Left lung (tissue), 10 donors: ENCODE measurements around the gene UTP15. TPM values are rescaled to one million over a fixed set of nuclear protein-coding genes. Genes with fewer than 3 reads are reported as not detected.

ENCODE experiments used
- ATAC-seq: fragments of 200-7000 bp; cut with Tn5 transposase; one replicate; pipeline ENCODE4 v1.9.1; 2020; ENCODE audit warnings: moderate library complexity
- DNase-seq, 4 donors: peaks; one replicate each; pipeline ENCODE4 v3.0.0-alpha.2; 2013 to 2020
- H3K27ac ChIP-seq, 2 donors: fragments of 200-600 bp; sonication (generic) in 1 of 2; one replicate each; pipeline versions ENCODE4 v1.5.0 to v1.8.0; 2020 to 2021
- H3K27me3 ChIP-seq, 2 donors: fragments of 200-600 bp; sonication (generic) in 1 of 2; one replicate each; pipeline versions ENCODE4 v1.5.0 to v1.8.0; 2020 to 2021
- H3K36me3 ChIP-seq, 2 donors: fragments of 200-600 bp; sonication (generic) in 1 of 2; one replicate each; pipeline versions ENCODE4 v1.5.0 to v1.8.0; 2020 to 2021
- H3K4me1 ChIP-seq, 2 donors: fragments of 200-600 bp; one replicate each; pipeline ENCODE4 v1.8.0; 2021
- H3K4me3 ChIP-seq, 2 donors: fragments of 200-600 bp; sonication (generic) in 1 of 2; one replicate each; pipeline versions ENCODE4 v1.5.0 to v1.8.0; 2020 to 2021; ENCODE audit warnings: mild to moderate bottlenecking in 1 of 2
- H3K9me3 ChIP-seq, 2 donors: fragments of 200-600 bp; sonication (generic) in 1 of 2; one replicate each; pipeline versions ENCODE4 v1.5.0 to v1.8.0; 2020 to 2021
- intact Hi-C, 2 donors: fragments of 100-400 bp; cut with DNase I; formaldehyde crosslinking; loops; one replicate each; pipeline versions ENCODE4 v1.11.2 to v1.14.2; 2022
- polyA plus RNA-seq, 6 donors: library from polyadenylated mRNA; unstranded; fragments of 120-200 nt; gene quantifications; one replicate each; pipeline ENCODE4 v1.2.1, GENCODE V29; 2013; ENCODE audit not compliant: insufficient read length in 6 of 6
- total RNA-seq, 2 donors: library from RNA; stranded (reverse); fragmentation: NEBNext Ultra II Directional; extraction: Animal tissue kit (Norgen Biotek cat#: 25700); gene quantifications; one replicate each; pipeline ENCODE4 v1.2.1, GENCODE V29; 2021
- TF ChIP-seq, protein P1 (sequence below), 2 donors: fragments of 200-600 bp; sonication (generic) in 1 of 2; IDR thresholded peaks; one replicate each; pipeline versions ENCODE4 v1.5.0 to v1.8.0; 2021; ENCODE audit warnings: antibody characterized with exemption in 2 of 2
- donor health status: DM: no; HTN: yes; CAD: no.
- donor health status: DM: no; HTN: no; CAD: no.

The UTP15 gene
- total and polyA plus RNA-seq, 8 donors: 10.9 to 22.6 (median 17.3) TPM

DNA sequence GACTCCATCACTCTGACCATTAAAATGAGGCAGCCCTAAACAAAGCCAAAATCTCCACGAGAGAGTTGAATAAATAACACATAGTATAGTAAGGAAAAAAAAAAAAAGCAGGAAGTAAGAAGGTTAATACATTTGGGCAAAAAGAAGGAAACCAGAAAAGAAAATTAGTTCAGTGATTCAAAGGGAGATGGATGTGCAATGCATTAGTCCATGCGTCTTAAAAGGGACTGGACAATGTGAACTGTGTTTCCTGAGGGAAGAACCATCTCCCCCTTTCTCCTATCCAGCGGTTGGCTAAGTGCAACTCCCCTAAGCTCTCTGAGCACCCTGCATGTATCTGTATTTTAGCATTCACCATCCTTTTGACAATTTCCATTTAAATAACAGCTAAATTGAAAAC, 1.5 kb upstream of the UTP15 start:
- H3K4me1 ChIP-seq: peaks cover 24 to 38% of the 10 kb centered on the region in 2 donors
- H3K27me3 ChIP-seq: no peaks in the 10 kb centered on the region
- TF ChIP-seq, protein P1, sequence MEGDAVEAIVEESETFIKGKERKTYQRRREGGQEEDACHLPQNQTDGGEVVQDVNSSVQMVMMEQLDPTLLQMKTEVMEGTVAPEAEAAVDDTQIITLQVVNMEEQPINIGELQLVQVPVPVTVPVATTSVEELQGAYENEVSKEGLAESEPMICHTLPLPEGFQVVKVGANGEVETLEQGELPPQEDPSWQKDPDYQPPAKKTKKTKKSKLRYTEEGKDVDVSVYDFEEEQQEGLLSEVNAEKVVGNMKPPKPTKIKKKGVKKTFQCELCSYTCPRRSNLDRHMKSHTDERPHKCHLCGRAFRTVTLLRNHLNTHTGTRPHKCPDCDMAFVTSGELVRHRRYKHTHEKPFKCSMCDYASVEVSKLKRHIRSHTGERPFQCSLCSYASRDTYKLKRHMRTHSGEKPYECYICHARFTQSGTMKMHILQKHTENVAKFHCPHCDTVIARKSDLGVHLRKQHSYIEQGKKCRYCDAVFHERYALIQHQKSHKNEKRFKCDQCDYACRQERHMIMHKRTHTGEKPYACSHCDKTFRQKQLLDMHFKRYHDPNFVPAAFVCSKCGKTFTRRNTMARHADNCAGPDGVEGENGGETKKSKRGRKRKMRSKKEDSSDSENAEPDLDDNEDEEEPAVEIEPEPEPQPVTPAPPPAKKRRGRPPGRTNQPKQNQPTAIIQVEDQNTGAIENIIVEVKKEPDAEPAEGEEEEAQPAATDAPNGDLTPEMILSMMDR (IDR thresholded peaks at IDR 0.05): no peak
- ATAC-seq (no peak), DNase-seq (no peak)
- intact Hi-C loops: no loop called here
- H3K27ac ChIP-seq: no peak overlapping the region
- no peaks in the 10 kb centered on the region for H3K9me3 ChIP-seq
- H3K4me3 ChIP-seq: peak overlapping the region; percentile 82 to 90
- peaks cover 0 to 40% of the 10 kb centered on the region in 2 donors for H3K36me3 ChIP-seq

DNA sequence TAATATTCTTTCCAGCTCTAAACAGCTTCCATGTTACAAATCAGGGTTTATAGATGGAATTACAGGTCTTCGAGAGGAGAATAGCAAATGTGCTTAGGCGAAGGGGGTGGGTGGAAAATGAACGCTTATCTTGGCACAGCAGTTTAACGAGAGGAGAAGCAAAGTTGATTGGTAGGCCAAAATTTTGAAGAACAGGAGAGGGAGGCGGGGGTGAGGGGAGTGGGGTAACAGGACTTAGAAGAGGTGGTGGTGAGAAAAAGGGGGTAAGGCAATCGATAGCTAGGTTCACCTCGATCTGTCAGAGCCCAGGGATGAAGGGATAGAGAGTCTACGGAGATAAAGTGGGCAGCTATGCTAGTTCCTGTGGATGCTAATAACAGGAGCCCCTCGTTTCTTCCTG, 868 bp upstream of the UTP15 start:
- Histone ChIP-seq H3K27me3 (no peaks in the 10 kb centered on the region), H3K4me1 (peaks cover 24 to 38% of the 10 kb centered on the region in 2 donors), H3K4me3 (peak overlapping the region; percentile 82 to 90), H3K36me3 (peaks cover 0 to 37% of the 10 kb centered on the region in 2 donors), H3K27ac (peak overlapping the region; percentile 89 to 95), H3K9me3 (no peaks in the 10 kb centered on the region)
- DNase-seq (peak in 1 of 4 donors; percentile 19), ATAC-seq (peak; percentile 8)
- intact Hi-C loops: no loop called here
- TF ChIP-seq, protein P1 (IDR thresholded peaks at IDR 0.05): no peak

DNA sequence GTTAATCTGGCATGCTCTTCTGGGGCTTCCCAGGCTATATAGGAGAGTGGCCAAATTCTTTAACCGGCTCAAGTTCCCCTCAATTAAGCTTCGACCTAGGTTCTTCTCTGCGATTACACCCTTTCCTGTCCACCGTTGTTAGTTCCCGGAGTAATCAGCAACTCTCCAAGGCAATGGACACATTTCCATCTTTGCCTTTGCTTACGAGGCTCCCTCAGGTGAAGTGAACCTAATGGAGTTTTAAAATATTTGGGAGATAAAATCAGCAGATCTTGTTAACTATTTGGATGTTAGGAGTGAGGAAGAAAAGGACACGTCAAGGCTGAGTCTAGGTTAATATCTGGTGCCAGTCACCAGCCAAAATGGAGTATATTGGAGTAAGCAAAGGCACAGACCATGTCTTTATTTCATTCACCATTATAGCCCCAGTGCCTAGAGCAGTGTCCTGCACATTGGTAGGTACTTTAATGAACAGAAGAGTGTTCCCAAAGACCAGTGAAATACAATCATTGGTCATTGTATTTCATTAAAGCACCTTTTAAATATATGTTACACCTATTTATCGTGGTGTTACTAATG, 515 bp downstream of the UTP15 start:
- no peaks in the 10 kb centered on the region for H3K9me3 ChIP-seq
- H3K27ac ChIP-seq: peak overlapping the region; percentile 89 to 95
- DNase-seq (no peak), ATAC-seq (no peak)
- intact Hi-C loops: no loop called here
- peaks cover 0 to 37% of the 10 kb centered on the region in 2 donors for H3K36me3 ChIP-seq
- TF ChIP-seq, protein P1 (IDR thresholded peaks at IDR 0.05): no peak
- H3K27me3 ChIP-seq: no peaks in the 10 kb centered on the region
- H3K4me3 ChIP-seq: peak overlapping the region; percentile 82 to 90
- H3K4me1 ChIP-seq: peaks cover 24 to 38% of the 10 kb centered on the region in 2 donors

DNA sequence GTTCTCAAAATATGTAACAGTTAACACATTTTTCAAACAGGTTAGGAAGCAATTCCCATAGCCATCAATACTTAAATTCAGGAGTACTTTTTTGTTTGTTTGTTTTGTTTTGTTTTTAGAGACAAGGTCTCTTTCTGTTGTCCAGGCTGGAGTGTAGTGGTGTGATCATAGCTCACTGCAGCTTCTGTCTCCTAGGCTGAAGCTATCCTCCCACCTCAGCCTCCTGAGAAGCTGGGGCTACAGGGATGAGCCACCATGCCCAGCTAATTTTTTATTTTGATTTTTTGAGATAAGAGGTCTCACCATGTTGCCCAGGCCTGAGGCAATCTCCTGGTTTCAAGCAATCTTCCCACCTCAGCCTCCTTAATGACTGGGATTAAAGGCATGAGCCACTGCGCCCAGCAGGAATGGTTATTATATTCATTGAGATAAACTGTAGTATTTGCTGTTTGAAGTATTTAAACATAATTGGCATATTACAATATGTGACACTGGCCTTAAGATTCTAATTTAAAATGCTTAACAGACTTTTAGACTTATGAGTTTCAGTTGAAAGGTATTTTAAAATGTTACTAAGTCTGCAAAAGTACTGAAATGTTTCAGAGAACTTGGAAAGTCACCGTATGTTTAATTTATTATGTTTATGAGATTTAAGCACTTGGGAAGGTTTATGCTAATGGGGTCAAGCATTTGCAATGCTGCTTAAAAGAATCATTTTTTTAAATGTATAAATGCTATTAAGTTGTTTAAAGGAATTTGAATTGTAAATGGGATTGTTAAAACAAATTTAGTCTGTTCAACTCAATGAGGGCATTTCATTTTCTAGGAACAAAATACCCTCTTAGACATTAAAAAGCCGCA, 17.0 kb downstream of the UTP15 start:
- H3K9me3 ChIP-seq: no peaks in the 10 kb centered on the region
- ATAC-seq (no peak), DNase-seq (no peak)
- H3K4me1 ChIP-seq: no peaks in the 10 kb centered on the region
- H3K4me3 ChIP-seq: no peak overlapping the region
- intact Hi-C loops: no loop called here
- TF ChIP-seq, protein P1 (IDR thresholded peaks at IDR 0.05): no peak
- H3K27me3 ChIP-seq: no peaks in the 10 kb centered on the region
- peaks cover 0 to 44% of the 10 kb centered on the region in 2 donors for H3K36me3 ChIP-seq
- no peak overlapping the region for H3K27ac ChIP-seq

DNA sequence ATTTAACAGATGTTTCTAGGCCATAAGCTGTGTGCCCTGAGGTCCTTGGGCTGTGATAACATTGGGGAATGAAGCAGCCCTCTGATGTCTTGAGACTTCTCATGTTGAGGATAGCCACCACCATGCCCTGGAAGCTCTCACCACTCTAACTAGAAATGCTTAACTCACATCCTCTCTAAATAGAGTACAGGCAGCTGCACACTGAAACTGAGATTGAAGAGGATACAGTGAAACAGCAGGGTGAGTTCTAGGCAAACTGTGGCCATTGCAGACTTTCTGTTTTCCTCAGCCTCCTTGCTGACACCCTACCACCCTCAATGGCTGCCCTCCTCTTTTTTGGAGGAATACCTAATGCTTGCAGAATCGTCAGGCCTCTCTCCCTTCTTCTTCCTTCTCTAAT, 22.4 kb downstream of the UTP15 start:
- intact Hi-C loops: no loop called here
- H3K4me1 ChIP-seq: no peaks in the 10 kb centered on the region
- no peaks in the 10 kb centered on the region for H3K36me3 ChIP-seq
- no peak overlapping the region for H3K27ac ChIP-seq
- TF ChIP-seq, protein P1 (IDR thresholded peaks at IDR 0.05): no peak
- no peak for ATAC-seq
- H3K4me3 ChIP-seq: no peak overlapping the region
- H3K27me3 ChIP-seq: no peaks in the 10 kb centered on the region
- H3K9me3 ChIP-seq: no peaks in the 10 kb centered on the region
- no peak for DNase-seq
